Choroid plexus epithelial cell (primary cell): ENCODE results near the gene QPRT.
A peak's percentile ranks its signal among the peaks of the same experiment; 100 is the strongest.
"Not testable (repeated sequence)": the region's sequence is repeated elsewhere in the genome, so short reads cannot be mapped to it uniquely, and the experiment has no call there.

Experiments used
- DNase-seq: peaks from one replicate; pipeline ENCODE4 v3.0.0-alpha.2; 2010; ENCODE audit warnings: low read depth
- H3K4me3 ChIP-seq: 2 replicates; pipeline ENCODE4 v1.5.1; 2011; ENCODE audit warnings: low read depth, mild to moderate bottlenecking, control low read depth, low read length, moderate library complexity
- TF ChIP-seq, protein P1 (sequence below): conservative IDR thresholded peaks from 2 replicates; pipeline ENCODE4 v1.5.1; 2011; ENCODE audit warnings: low read depth, mild to moderate bottlenecking, control low read depth, inconsistent platforms, low read length, moderate library complexity

QPRT gene

DNA sequence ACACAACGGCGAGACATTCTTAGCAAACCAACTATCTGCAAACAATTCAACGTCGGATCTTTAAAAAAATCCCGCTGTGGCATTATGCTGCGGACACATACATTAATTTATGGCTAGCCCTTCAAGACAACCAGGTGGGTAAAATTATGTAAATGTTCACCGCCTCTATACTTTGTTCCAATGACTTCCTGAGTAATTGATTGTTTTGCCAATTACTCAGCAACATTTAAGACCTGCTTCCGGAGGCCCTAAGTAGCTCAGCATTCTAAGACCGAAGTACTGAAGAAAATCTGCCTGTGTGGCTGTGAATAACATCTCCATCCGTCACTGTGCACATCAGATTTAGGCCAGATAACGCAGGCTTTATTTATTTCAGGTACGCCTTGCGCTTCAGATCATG lies 23.3 kb downstream of the QPRT start:
- no peak for DNase-seq
- TF ChIP-seq, protein P1, sequence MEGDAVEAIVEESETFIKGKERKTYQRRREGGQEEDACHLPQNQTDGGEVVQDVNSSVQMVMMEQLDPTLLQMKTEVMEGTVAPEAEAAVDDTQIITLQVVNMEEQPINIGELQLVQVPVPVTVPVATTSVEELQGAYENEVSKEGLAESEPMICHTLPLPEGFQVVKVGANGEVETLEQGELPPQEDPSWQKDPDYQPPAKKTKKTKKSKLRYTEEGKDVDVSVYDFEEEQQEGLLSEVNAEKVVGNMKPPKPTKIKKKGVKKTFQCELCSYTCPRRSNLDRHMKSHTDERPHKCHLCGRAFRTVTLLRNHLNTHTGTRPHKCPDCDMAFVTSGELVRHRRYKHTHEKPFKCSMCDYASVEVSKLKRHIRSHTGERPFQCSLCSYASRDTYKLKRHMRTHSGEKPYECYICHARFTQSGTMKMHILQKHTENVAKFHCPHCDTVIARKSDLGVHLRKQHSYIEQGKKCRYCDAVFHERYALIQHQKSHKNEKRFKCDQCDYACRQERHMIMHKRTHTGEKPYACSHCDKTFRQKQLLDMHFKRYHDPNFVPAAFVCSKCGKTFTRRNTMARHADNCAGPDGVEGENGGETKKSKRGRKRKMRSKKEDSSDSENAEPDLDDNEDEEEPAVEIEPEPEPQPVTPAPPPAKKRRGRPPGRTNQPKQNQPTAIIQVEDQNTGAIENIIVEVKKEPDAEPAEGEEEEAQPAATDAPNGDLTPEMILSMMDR, result no peak
- no peak overlapping the region for H3K4me3 ChIP-seq

DNA sequence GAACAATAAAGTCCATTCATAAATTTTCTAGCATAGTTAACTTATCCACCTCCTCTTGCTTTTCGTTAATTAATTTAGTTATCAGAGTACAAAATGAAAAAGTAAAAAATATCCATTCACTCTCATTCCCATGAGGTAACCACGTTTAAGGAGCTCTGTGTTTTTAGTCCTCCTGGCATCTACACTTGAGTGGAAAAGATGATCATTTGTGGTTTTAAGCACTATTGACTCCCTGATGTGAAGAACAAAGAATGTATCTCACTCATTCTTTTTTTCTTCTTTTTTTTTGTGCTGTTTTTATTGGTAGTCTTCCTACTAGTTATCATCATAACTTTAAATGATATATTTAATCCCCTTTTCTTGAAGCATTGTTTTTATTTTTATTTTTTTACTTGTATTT lies 26.1 kb downstream of the QPRT start:
- peak; percentile 13 for DNase-seq
- TF ChIP-seq, protein P1, result no peak
- no peak overlapping the region for H3K4me3 ChIP-seq

DNA sequence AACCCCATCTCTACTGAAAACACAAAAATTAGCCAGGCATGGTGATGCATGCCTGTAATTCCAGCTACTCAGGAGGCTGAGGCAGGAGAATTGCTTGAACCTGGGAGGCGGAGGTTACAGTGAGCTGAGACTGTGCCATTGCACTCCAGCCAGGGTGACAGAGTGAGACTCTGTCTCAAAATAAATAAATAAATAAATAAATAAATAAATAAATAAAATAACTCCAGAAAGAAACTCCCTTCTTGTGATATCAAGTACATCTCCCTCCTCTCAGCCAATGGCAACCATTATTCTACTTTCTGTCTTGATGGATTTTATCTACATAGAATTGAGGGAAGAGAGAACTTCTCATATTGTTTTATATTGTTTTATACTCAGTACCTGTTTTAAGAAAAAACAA lies 28.2 kb downstream of the QPRT start:
- not testable (repeated sequence) for H3K4me3 ChIP-seq, DNase-seq

DNA sequence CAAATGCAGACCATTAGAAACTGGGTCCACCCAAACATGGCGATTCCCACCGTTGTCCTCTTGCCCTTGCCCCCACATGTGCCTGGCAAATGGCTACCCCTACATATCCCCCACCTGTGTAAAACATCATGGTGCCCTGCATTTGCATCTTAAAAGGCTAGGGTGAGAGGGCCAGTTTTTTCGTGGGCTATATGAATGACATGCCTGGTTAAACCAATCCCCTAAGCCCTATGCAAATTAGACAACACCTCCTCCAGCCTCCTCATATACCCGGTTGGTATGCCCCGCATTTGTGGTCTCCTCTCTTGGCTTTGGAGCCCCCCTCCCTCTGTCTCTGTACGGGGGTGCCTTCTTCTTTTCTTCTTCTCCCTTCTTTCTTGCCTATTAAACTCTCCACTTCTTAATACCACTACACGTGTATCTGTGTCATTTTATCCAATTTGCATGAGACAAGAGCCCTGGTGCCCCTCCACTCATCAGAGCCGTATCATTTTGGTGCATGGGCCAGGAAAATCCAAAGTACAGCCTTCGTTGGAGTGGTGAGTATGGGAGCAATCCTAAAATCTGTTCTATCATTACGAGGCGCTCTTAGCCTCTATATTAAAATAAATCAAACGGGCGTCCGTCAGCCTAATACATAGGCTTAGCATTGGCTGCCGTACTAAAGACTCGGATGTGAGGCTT lies 30.1 kb downstream of the QPRT start:
- no peak for DNase-seq
- no peak overlapping the region for H3K4me3 ChIP-seq
- TF ChIP-seq, protein P1, result no peak

DNA sequence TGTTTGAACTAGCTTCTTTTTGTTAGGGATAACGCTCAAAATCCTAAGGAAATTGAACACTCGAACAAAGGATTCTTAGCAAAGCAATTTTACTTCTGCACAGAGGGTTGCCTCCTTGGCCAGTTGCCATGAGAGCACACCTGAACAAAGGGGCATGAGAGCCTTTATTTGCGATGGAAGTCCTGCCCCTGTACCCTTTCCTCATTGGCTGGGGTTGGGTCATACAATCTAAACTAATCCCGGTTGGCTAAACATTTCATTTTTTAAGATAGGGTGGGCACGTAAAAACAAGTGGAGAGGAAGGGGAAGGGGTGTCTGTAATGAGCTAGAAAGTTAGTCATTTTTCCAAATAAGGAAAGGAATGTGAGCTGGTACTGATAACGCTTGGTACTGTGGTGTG lies 30.7 kb downstream of the QPRT start:
- DNase-seq, H3K4me3 ChIP-seq: not testable (repeated sequence)

DNA sequence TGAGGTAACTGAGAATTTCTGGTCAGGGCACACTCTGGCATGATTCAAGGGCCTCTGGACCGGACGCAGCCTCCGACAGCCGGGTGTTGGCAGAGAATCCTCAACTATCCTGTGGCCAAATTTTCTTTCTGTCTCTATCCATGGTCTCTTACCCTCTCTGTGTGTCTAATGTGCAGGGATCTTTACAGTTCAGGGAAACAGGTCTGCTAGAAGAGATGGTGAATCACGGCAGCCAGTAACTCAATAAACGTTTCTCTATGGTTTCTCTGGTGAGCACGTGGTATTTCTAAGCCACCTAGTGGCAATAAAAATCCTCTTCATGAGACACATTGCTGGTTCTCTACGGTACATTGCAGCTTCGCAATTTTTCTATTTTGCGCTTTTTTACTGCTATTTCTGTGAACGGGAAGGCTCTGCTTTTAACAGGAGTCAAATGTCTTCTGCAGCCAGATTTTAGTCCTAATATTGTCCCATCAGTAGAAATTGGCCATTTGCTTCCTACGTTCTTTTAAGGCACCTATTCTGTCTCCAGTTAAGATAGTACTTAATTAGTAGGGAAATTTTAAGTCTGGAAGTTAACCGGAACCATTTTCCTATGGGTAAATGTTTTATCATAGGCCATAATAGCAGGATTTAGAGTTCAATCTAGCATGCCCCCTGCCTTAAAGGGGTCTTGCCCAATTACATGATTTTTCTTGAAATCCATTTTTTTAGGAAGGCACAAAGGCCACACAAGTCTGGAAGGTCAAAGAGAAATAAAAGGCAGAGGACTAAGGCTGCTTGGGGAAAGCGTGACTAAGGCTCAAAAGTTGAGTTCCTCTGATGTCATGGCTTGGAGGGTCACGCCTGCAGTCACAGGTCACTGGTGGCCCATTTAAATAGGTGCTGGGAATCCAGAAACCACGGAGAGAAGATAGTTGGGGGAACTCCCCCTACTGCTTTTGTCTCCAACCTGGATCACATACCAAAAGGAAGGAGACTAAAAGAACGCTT lies 31.5 kb downstream of the QPRT start:
- peak overlapping the region; percentile 22 for H3K4me3 ChIP-seq
- DNase-seq, result peak; percentile 85

DNA sequence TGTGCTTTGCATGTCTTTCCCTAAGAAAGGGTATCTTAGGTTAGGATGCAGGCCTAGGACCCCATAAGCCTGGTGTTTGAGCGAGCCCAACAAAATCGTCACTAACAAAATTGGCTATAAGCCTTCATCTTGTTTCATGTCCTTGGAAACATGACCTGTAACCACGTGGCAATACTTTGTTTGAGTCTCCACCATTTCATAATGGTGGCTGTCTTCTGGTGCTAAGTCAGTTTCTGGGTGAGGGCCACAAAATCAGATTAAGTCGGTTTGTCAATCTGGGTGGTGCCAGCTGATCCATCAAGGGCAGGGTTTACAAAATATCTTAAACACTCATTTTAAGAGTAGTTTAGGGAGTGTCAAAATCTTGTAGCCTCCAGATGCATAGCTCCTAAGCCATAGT lies 33.8 kb downstream of the QPRT start:
- TF ChIP-seq, protein P1, result no peak
- no peak overlapping the region for H3K4me3 ChIP-seq
- DNase-seq, result no peak

More for the DNA sequence above, 31.5 kb downstream of the QPRT start:
- TF ChIP-seq, protein P1, result peak; percentile 69

DNA sequence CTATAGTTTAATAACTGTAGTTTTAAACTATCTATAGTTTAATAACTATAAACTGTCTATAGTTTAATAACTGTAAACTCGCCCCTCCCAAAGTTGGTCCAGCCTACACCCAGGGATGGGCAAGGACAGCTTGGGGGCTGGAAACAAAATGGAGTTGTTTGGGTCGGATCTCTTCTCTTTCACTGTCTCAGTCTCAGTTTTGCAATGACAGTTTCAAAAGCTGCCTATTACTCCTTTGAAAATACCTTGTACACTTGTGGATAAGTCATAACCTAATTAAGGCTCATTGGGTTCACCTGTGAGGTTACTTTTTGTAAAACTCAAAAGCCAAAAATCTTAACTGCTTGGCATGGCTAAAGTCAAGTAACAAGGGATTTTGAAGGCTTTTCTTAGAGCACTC lies 35.4 kb downstream of the QPRT start:
- no peak for DNase-seq
- no peak overlapping the region for H3K4me3 ChIP-seq
- TF ChIP-seq, protein P1, result no peak
